Nephron progenitor cell (in vitro differentiated cells): ENCODE data around the gene ABITRAM.
"Not testable (repeated sequence)": the region's sequence is repeated elsewhere in the genome, so short reads cannot be mapped to it uniquely, and the experiment has no call there.

Source experiments
- DNase-seq: peaks from one replicate; pipeline ENCODE4 v3.0.0; 2021
- H3K27ac Mint-ChIP-seq: 2 replicates; pipeline ENCODE4 v1.8.0; 2021; ENCODE audit warnings: mild to moderate bottlenecking, moderate library complexity, mixed read lengths
- H3K27me3 Mint-ChIP-seq: 2 replicates; pipeline ENCODE4 v1.8.0; 2021; ENCODE audit warnings: mild to moderate bottlenecking, low read depth, mixed read lengths; ENCODE audit not compliant: poor library complexity
- H3K36me3 Mint-ChIP-seq: 2 replicates; pipeline ENCODE4 v1.8.0; 2021; ENCODE audit warnings: low read depth, mixed read lengths
- H3K4me1 Mint-ChIP-seq: 2 replicates; pipeline ENCODE4 v1.8.0; 2021; ENCODE audit warnings: mixed read lengths
- H3K4me3 Mint-ChIP-seq: 2 replicates; pipeline ENCODE4 v1.8.0; 2021; ENCODE audit warnings: mild to moderate bottlenecking, moderate library complexity, mixed read lengths
- H3K9me3 Mint-ChIP-seq: 2 replicates; pipeline ENCODE4 v1.8.0; 2021; ENCODE audit warnings: mild to moderate bottlenecking, moderate library complexity, mixed read lengths
- CTCF ChIP-seq: fragments of 200-600 bp; sonication (generic); IDR thresholded peaks from 2 replicates; pipeline ENCODE4 v1.5.0; 2021; ENCODE audit warnings: antibody characterized with exemption

Gene ABITRAM

GRCh38 chr9:108897324-108898096 is 36.7 kb upstream of the ABITRAM start:
- Mint-ChIP-seq H3K27me3 (no peaks in the 10 kb centered on the region), H3K27ac (no peak overlapping the region), H3K4me3 (no peak overlapping the region), H3K9me3 (no peaks in the 10 kb centered on the region), H3K4me1 (no peaks in the 10 kb centered on the region), H3K36me3 (peaks cover 67% of the 10 kb centered on the region)
- no peak for DNase-seq
- no peak for TF ChIP-seq CTCF

GRCh38 chr9:108899023-108899695 is 35.0 kb upstream of the ABITRAM start:
- H3K27me3 Mint-ChIP-seq, DNase-seq, H3K27ac Mint-ChIP-seq, H3K9me3 Mint-ChIP-seq, H3K4me1 Mint-ChIP-seq, H3K4me3 Mint-ChIP-seq: not testable (repeated sequence)
- peaks cover 69% of the 10 kb centered on the region for H3K36me3 Mint-ChIP-seq

GRCh38 chr9:108900176-108900575 is 34.0 kb upstream of the ABITRAM start:
- DNase-seq, result no peak
- no peaks in the 10 kb centered on the region for H3K9me3 Mint-ChIP-seq
- peaks cover 67% of the 10 kb centered on the region for H3K36me3 Mint-ChIP-seq
- H3K4me1 Mint-ChIP-seq, result no peaks in the 10 kb centered on the region
- no peaks in the 10 kb centered on the region for H3K27me3 Mint-ChIP-seq
- peak overlapping the region; percentile 26 for H3K27ac Mint-ChIP-seq
- TF ChIP-seq CTCF, result no peak
- H3K4me3 Mint-ChIP-seq, result no peak overlapping the region

GRCh38 chr9:108903420-108904103 is 30.6 kb upstream of the ABITRAM start:
- no peak for TF ChIP-seq CTCF
- Mint-ChIP-seq H3K4me1 (no peaks in the 10 kb centered on the region), H3K27me3 (no peaks in the 10 kb centered on the region), H3K4me3 (no peak overlapping the region), H3K9me3 (no peaks in the 10 kb centered on the region), H3K36me3 (peaks cover 57% of the 10 kb centered on the region), H3K27ac (no peak overlapping the region)
- DNase-seq, result no peak

- Mint-ChIP-seq H3K27ac (no peak overlapping the region), H3K4me1 (no peaks in the 10 kb centered on the region), H3K36me3 (peaks cover 57% of the 10 kb centered on the region), H3K9me3 (no peaks in the 10 kb centered on the region), H3K27me3 (no peaks in the 10 kb centered on the region), H3K4me3 (no peak overlapping the region)
- DNase-seq, result no peak
- no peak for TF ChIP-seq CTCF
Measured at GRCh38 chr9:108904161-108904560, 30.0 kb upstream of the ABITRAM start.

- no peak for DNase-seq
- H3K4me3 Mint-ChIP-seq, result no peak overlapping the region
- peaks cover 58% of the 10 kb centered on the region for H3K36me3 Mint-ChIP-seq
- no peak overlapping the region for H3K27ac Mint-ChIP-seq
- TF ChIP-seq CTCF, result no peak
- H3K4me1 Mint-ChIP-seq, result no peaks in the 10 kb centered on the region
- no peaks in the 10 kb centered on the region for H3K27me3 Mint-ChIP-seq
- H3K9me3 Mint-ChIP-seq, result no peaks in the 10 kb centered on the region
Measured at GRCh38 chr9:108905494-108905893, 28.7 kb upstream of the ABITRAM start.
